Progenitor cell of endocrine pancreas (in vitro differentiated cells): Measurements from ENCODE around the gene NTN4. TPM values are rescaled to one million over a fixed set of nuclear protein-coding genes. Genes with fewer than 3 reads are reported as not detected.

Experiments used
- DNase-seq: peaks from one replicate; pipeline ENCODE4 v3.0.0; 2021; ENCODE audit warnings: low spot score; ENCODE audit not compliant: unreplicated experiment
- H3K27ac Mint-ChIP-seq: 2 replicates; pipeline ENCODE4 v1.8.0; 2021; ENCODE audit warnings: mild to moderate bottlenecking, moderate library complexity, mixed read lengths
- H3K27me3 Mint-ChIP-seq: 2 replicates; pipeline ENCODE4 v1.8.0; 2021; ENCODE audit warnings: mixed read lengths
- H3K36me3 Mint-ChIP-seq: 2 replicates; pipeline ENCODE4 v1.8.0; 2022; ENCODE audit warnings: mixed read lengths; ENCODE audit not compliant: insufficient read depth
- H3K4me1 Mint-ChIP-seq: 2 replicates; pipeline ENCODE4 v1.8.0; 2021; ENCODE audit warnings: low read depth, mixed read lengths
- H3K4me3 Mint-ChIP-seq: 2 replicates; pipeline ENCODE4 v1.8.0; 2021; ENCODE audit warnings: low read depth, mild to moderate bottlenecking, moderate library complexity, mixed read lengths
- H3K9me3 Mint-ChIP-seq: 2 replicates; pipeline ENCODE4 v1.8.0; 2021; ENCODE audit warnings: low read depth, mixed read lengths
- total RNA-seq: library from RNA; stranded (reverse); gene quantifications from 2 replicates; pipeline ENCODE4 v1.2.1, GENCODE V29; 2021
- TF ChIP-seq, protein P1 (sequence below): fragments of 200-600 bp; sonication (generic); IDR thresholded peaks from one replicate; pipeline ENCODE4 v1.5.0; 2021; ENCODE audit warnings: antibody characterized with exemption, mild to moderate bottlenecking; ENCODE audit not compliant: unreplicated experiment

The NTN4 gene
- total RNA-seq, 1 donor from 2014 or later: 7.4 TPM

DNA sequence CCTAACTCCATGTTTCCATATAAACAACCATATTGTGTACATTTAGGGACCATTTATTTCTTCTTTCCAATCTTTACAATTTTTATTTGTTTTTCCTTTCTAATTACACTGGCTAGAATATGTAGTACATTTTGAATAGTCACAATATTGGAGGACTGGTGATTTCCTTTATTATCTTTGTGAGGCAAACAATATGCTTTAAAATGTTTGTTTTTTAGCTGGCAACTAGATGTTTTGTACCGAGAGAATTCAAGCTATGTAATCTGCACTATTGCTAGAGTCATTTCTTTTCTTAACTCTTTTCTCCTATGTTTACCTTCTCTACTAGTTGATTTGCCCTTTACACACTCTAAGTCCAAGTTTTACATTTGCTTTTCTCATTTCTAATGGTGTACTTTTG is 13.3 kb upstream of the NTN4 start:
- H3K27me3 Mint-ChIP-seq: no peaks in the 10 kb centered on the region
- H3K27ac Mint-ChIP-seq: peak overlapping the region; percentile 23
- TF ChIP-seq, protein P1, sequence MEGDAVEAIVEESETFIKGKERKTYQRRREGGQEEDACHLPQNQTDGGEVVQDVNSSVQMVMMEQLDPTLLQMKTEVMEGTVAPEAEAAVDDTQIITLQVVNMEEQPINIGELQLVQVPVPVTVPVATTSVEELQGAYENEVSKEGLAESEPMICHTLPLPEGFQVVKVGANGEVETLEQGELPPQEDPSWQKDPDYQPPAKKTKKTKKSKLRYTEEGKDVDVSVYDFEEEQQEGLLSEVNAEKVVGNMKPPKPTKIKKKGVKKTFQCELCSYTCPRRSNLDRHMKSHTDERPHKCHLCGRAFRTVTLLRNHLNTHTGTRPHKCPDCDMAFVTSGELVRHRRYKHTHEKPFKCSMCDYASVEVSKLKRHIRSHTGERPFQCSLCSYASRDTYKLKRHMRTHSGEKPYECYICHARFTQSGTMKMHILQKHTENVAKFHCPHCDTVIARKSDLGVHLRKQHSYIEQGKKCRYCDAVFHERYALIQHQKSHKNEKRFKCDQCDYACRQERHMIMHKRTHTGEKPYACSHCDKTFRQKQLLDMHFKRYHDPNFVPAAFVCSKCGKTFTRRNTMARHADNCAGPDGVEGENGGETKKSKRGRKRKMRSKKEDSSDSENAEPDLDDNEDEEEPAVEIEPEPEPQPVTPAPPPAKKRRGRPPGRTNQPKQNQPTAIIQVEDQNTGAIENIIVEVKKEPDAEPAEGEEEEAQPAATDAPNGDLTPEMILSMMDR: no peak
- no peak overlapping the region for H3K4me3 Mint-ChIP-seq
- peaks cover 8% of the 10 kb centered on the region for H3K9me3 Mint-ChIP-seq
- H3K4me1 Mint-ChIP-seq: peaks cover 21% of the 10 kb centered on the region
- no peaks in the 10 kb centered on the region for H3K36me3 Mint-ChIP-seq
- no peak for DNase-seq

DNA sequence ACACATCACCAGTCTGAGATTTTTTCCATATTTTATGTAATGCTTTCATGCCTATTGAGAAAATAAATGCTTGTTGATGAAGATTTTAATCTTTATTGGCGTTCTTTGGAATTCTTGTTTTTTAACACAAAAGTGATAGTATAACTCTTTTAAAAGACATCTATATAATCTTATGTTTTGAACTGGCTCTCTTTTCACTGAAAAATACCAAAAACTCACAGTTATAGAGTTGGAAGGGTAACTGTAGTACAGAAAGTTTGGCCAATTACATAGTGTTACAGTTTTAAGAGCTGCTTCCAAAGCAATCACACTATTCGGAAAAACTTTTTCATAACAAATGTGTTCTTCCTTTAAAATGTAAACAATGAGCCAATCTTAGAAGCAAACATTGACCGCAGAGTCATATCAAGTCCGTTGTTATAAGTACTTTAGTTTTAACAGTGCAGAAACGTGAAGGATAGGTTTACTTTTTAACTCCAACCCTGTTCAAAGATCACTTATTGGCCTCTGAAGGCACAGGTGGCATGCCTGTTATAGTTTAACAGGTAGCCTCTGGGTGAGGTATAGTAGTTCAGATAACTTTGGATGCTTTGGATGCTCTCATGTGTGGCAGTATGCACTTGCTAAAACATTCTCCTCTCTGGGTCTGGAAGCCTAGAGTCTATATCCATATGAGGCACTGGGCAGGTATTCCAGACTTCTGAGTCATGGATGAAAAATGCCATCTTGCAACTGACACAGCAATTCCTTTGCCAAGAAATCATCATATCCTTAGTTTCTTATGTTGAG is 12.1 kb upstream of the NTN4 start:
- no peak for DNase-seq
- H3K4me3 Mint-ChIP-seq: no peak overlapping the region

DNA sequence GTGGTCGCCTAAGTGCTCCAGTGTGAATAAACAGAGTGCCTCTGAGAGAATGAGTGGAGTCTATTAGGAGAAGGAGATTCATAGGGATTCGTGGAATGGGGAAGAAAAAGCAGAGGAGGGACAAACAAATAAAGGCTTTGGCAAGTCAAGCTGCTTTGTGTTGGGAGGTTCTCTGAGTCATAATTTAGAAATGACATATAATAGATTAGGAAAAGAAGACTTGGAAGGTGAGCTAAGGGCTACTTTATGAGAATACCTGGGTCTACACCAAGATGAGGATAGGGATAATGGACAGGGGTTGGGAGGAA is 6.4 kb upstream of the NTN4 start:
- peaks cover 2% of the 10 kb centered on the region for H3K9me3 Mint-ChIP-seq
- TF ChIP-seq, protein P1: no peak
- H3K4me1 Mint-ChIP-seq: peaks cover 2% of the 10 kb centered on the region
- DNase-seq: no peak
- no peak overlapping the region for H3K4me3 Mint-ChIP-seq
- H3K36me3 Mint-ChIP-seq: no peaks in the 10 kb centered on the region
- H3K27ac Mint-ChIP-seq: no peak overlapping the region
- peaks cover 32% of the 10 kb centered on the region for H3K27me3 Mint-ChIP-seq

More for the DNA sequence above, 12.1 kb upstream of the NTN4 start:
- peak overlapping the region; percentile 88 for H3K27ac Mint-ChIP-seq
- no peaks in the 10 kb centered on the region for H3K27me3 Mint-ChIP-seq
- H3K9me3 Mint-ChIP-seq: peaks cover 4% of the 10 kb centered on the region
- H3K36me3 Mint-ChIP-seq: no peaks in the 10 kb centered on the region
- TF ChIP-seq, protein P1: no peak
- peaks cover 21% of the 10 kb centered on the region for H3K4me1 Mint-ChIP-seq

DNA sequence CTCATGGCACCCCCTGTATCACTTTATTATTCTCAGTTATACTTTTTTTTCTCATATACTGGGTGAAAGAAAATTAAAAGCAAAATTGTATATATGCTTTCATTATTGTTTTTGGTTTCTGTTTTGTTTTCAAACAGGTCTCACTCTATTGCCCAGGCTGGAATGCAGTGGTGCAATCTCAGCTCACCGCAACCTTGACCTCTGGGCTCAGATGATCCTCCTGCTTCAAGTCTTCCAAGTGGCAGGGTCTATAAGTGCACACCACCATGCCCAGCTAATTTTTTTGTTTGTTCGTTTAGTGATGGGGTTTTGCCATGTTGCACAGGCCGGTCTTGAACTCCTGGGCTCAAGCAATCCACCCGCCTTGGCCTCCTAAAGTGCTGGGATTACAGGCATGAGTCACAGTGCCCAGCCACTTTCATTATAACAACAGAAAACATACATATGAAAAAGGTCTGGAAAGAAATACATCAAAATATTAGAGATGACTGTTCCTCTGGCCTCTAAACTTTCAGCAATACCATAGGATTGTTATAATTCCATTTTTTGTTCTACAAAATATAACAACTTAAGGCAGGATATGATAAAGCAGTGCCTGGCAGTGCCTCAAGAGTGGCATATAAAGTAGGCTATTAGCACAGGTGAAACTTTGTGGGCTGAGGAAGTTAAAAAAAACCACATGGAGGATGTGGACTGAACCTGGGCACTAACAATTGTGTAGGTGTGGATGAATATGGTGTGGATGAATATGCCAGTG is 5.8 kb upstream of the NTN4 start:
- peaks cover 2% of the 10 kb centered on the region for H3K9me3 Mint-ChIP-seq
- H3K4me1 Mint-ChIP-seq: peaks cover 3% of the 10 kb centered on the region
- TF ChIP-seq, protein P1: no peak
- no peak overlapping the region for H3K4me3 Mint-ChIP-seq
- no peak overlapping the region for H3K27ac Mint-ChIP-seq
- peaks cover 37% of the 10 kb centered on the region for H3K27me3 Mint-ChIP-seq
- no peaks in the 10 kb centered on the region for H3K36me3 Mint-ChIP-seq
- no peak for DNase-seq

DNA sequence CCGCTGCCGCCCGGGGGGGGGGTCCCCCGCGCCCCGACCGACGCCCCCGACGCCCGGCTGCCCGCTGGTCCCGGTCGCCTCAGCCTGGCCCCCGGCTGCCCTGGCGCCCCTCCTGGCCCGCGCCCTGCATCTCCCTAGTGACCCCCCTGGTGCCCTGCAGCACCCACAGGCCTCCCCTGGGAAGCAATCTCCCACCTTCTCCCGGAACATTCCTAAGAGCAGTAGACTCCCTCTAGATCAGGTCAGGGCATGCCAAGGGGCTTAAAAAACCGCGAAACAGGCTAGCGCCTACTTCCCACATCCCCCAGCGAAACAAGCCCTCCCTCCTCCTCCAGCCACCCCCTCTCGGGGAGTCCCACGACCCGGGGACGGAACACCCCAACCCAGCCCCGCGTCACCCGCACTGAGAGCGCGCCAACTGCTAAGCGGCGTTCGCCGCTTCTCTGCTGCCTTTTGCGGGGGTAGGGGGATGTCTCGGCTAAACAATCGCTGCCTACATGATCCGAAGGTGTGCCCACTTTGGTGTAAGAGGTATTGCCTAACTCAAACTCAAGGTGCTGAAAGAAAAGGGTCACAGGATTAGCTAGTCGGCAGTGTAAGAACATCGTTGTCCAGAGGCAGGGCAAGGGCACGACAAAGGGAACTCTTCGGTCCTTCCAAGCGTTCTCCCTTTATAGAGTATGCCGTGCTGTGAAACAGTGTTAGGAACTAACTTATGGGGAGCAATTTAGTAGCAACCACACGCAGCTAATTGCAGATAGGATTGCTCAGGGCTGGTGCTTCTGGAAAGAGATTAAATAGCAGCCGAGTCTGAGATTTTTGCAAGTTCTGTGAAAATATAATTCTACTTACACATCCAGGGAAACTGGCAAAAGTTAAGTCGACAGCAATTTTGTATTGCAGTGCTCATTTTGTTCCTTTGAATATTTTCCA is 619 bp upstream of the NTN4 start:
- TF ChIP-seq, protein P1: no peak
- peak overlapping the region; percentile 92 for H3K27ac Mint-ChIP-seq
- no peaks in the 10 kb centered on the region for H3K9me3 Mint-ChIP-seq
- H3K4me1 Mint-ChIP-seq: peaks cover 9% of the 10 kb centered on the region
- peak; percentile 20 for DNase-seq
- peak overlapping the region; percentile 80 for H3K4me3 Mint-ChIP-seq
- peaks cover 53% of the 10 kb centered on the region for H3K27me3 Mint-ChIP-seq
- no peaks in the 10 kb centered on the region for H3K36me3 Mint-ChIP-seq
